Measurements from ENCODE around the gene SLC35F4. TPM values are rescaled to one million over a fixed set of nuclear protein-coding genes. Genes with fewer than 3 reads are reported as not detected.

The SLC35F4 gene
- total and polyA plus RNA-seq, 10 of the 15 experiments (the other 5 are each of a cell fraction or from before 2014, with no cell fraction given): 0.06 to 0.30 TPM; not detected in 8

- TF ChIP-seq MLLT1 (IDR thresholded peaks at IDR 0.05) (no peak), CTCF (IDR thresholded peaks at IDR 0.05 in 2 of 3, conservative IDR thresholded peaks at IDR 0.05 in 1 of 3; ENCODE audit: control insufficient read depth in 2 of 3, extremely low read depth in 1 of 3, insufficient read depth in 1 of 3, low read depth in 3 of 3, low read length in 3 of 3) (peak; percentile 54 to 67 (median 60)), HCFC1 (IDR thresholded peaks at IDR 0.05; ENCODE audit: low read length) (no peak), RAD51 (IDR thresholded peaks at IDR 0.05) (no peak), CHD4 (IDR thresholded peaks at IDR 0.05) (no peak), CEBPB (IDR thresholded peaks at IDR 0.05; ENCODE audit: borderline replicate concordance in 1 of 2, low read depth in 2 of 2, low read length in 2 of 2) (no peak), YY1 (IDR thresholded peaks at IDR 0.05; ENCODE audit: low read depth, low read length) (0 out of 2 replicates have a peak, but pooled peaks have one; percentile 32), BACH1 (IDR thresholded peaks at IDR 0.05; ENCODE audit: borderline replicate concordance) (no peak), RUNX3 (IDR thresholded peaks at IDR 0.05; ENCODE audit: low read length) (peak; percentile 50; the same call in 1 of the 2 replicates), ASH2L (IDR thresholded peaks at IDR 0.05; ENCODE audit: borderline replicate concordance, low read depth) (no peak), ZNF622 (IDR thresholded peaks at IDR 0.05) (no peak), CREM (IDR thresholded peaks at IDR 0.05; ENCODE audit: low read depth) (no peak), PAX8 (IDR thresholded peaks at IDR 0.05) (no peak), ZNF384 (IDR thresholded peaks at IDR 0.05; ENCODE audit: borderline replicate concordance, low read depth, low read length) (no peak), POLR2A (IDR thresholded peaks at IDR 0.05; ENCODE audit: low read depth, low read length) (no peak), SMAD1 (IDR thresholded peaks at IDR 0.05; ENCODE audit: low read depth, partially characterized antibody) (no peak), BCL3 (IDR thresholded peaks at IDR 0.05; ENCODE audit: borderline replicate concordance, insufficient read depth, low read depth, low read length, poor library complexity, severe bottlenecking) (no peak), NFYA (IDR thresholded peaks at IDR 0.05; ENCODE audit: borderline replicate concordance, low read depth, low read length) (no peak), SMAD5 (IDR thresholded peaks at IDR 0.05; ENCODE audit: low read depth) (no peak), ATF7 (IDR thresholded peaks at IDR 0.05; ENCODE audit: low read depth) (0 out of 2 replicates have a peak, but pooled peaks have one; percentile 26), STAT3 (IDR thresholded peaks at IDR 0.05; ENCODE audit: low read depth, low read length) (no peak), PKNOX1 (IDR thresholded peaks at IDR 0.05) (no peak), ZNF217 (IDR thresholded peaks at IDR 0.05) (no peak), ZNF207 (IDR thresholded peaks at IDR 0.05; ENCODE audit: borderline replicate concordance) (no peak), TARDBP (IDR thresholded peaks at IDR 0.05; ENCODE audit: borderline replicate concordance) (no peak)
These were observed 5.7 kb upstream of the SLC35F4 start (continued) for GRCh38 chr14:57871459-57872080.
